ELR (cell line): Measurements from ENCODE around the gene GNGT1.

ENCODE experiments used
- DNase-seq: peaks from one replicate; pipeline ENCODE4 v3.0.0-alpha.2; 2015; ENCODE audit warnings: low read depth

The GNGT1 gene

DNA sequence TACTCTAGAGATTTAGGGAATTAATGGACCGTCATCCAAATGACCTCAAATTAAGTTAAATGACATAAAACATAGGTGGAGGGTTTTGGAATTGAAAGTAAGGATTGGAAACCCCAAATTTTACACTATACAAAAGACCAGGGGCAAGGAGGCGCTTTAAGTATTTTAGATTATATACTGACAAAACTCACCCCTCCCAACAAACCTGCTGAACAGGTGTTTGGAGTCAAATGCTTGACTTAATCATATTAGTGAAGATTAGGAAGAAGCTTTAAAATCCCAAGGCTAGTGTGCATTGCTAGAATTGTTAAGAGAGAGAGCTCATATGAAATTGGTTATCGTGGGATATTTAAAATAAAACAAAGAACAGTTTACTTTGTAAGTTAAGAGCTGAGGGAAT, at the start of gene GNGT1:
Gene GNGT1, plus strand, starts transcription at position 301 of the 400 bp plus-strand sequence. CDS start 180 bp downstream, outside the sequence.
- no peak for DNase-seq

GRCh38 chr7:93858857-93859256, 47.5 kb upstream of the GNGT1 start:
- DNase-seq, result no peak

GRCh38 chr7:93860261-93860660, 46.1 kb upstream of the GNGT1 start:
- no peak for DNase-seq

DNA sequence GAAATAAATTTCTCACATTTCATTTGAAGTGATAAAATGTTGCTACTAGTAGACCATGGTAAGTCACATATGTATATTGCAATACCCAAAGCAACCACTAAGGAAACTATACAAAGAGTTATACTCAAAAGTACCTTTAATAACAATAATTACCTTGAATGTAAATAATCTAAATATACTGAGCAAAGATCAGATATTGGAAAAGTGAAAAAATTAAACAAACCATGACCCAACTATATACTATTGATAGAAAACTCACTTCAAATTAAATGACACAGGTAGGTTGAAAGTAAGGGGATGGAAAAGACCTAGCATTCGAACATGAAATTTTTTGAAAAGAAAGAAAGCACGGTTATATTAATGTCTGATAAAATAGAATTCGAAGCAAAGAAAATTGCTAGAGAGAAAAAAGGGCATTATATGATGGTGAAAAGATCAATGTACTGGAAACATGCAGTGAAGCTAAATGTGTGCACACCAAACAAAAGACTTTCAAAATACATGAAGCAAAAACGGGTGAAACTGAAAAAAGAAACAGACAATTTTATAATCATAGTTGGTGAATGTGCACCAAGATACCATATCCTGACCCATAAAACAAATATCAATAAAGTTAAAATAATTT, 44.9 kb upstream of the GNGT1 start:
- no peak for DNase-seq

GRCh38 chr7:93862651-93863050, 43.7 kb upstream of the GNGT1 start:
- DNase-seq, result no peak

- no peak for DNase-seq
Observed at GRCh38 chr7:93866886-93867285, 39.5 kb upstream of the GNGT1 start.

DNA sequence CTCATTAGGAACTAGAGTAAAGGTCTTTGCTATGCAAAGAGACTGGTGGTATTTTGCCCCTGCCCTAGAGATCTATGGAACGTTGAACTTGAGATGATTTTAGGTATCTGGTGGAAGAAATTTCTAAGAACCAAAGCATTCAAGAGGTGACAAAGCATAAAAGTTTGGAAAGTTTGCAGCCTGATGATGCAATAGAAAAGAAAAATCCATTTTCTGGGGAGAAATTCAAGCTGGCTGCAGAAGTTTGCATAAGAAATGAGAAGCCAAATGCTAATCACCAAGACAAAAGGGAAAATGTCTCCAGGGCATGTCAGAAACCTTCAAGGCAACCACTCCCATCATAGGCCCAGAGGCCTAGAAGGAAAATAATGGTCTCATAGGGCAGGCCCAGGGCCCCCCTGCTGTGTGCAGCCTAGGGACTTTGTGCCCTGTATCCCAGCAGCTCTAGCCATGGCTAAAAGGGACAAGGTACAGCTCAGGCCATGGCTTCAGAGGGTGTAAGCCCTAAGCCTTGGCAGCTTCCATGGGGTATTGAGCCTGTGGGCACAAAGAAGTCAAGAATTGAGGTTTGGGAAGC, 32.3 kb upstream of the GNGT1 start:
- DNase-seq, result no peak

- DNase-seq, result no peak
Observed at GRCh38 chr7:93877742-93878141, 28.6 kb upstream of the GNGT1 start.

GRCh38 chr7:93879356-93879755, 27.0 kb upstream of the GNGT1 start:
- no peak for DNase-seq

GRCh38 chr7:93882468-93882867, 23.9 kb upstream of the GNGT1 start:
- DNase-seq, result no peak

DNA sequence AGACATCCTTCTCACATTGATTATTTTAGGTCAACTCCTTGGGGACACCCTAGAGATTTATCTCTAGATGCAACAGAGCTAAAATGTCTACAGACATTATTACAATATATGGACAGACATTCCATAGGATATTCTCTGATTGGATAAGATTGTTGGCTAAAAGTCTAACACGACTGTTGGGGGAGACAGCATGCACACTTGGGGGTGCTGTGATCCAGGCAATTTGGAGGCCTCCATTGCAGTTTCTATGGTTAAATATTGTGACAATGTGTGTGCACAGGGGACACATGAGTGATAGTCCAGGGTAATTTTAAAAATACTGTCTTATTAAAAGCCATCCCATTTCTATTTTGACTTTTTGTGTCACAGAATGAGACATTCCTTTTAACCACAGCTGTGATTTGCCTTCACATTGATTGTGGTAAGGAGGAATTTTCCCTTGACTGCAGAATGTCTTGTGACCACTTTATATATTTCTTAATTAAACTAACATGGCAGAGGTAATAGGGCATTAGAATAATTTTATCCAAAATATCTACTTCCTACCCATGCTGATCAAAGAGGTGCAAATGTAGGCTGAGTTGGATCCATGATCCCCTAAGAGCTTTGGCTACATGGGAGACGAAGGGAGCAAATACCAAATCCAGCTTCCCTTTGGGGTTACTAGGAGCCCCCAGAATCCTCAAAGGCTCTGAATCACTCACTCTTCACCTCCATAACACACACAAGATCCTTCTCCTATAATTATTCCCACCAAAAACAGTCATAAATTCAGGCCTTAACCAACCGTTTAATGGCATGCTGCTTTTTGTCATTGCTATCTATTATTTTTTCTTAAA, 23.1 kb upstream of the GNGT1 start:
- no peak for DNase-seq

DNA sequence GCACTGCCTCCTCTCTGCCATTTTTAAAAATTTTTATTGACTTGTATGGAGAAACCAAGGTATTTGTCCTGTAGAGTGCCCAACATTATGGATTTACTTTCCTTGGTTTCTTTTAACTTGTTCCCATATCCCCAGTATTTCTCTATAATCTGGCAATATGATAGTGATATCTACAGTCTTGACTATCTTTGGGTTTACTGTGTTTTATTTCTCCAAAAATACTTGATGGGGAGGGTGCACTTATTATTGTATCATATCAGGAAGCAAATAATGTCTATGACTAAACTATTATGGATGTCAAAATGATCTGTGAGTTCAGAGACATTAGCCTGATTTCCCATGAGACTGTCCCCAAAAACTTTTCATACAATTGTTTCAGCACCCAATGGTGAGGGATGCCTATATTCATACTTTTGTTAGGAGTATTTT, 22.4 kb upstream of the GNGT1 start:
- DNase-seq, result no peak

- DNase-seq, result no peak
Observed at GRCh38 chr7:93884541-93884940, 21.8 kb upstream of the GNGT1 start.

GRCh38 chr7:93889261-93889660, 17.1 kb upstream of the GNGT1 start:
- peak; percentile 81 for DNase-seq

DNA sequence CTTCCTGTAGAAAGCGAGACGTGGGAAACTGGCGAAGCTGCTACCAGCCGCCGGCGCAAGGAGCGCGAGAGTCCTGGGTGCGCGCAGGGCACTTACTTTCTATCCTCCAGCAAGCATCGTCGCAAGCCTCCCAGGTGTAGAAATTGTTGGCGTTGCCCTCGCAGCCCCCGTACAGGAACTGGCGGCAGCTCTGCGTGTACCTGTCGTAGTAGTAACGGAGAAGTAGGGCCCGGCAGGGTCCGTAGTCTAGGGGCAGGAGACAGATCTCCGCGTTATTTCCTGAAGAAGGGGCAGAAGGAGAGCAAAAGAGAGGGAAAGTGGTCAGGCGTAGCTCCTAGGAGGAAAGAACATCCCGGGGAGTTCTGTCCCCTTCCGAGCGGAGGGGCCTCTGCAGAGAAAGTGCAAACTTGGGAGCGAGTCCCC, 16.3 kb upstream of the GNGT1 start:
- DNase-seq, result peak; percentile 53

DNA sequence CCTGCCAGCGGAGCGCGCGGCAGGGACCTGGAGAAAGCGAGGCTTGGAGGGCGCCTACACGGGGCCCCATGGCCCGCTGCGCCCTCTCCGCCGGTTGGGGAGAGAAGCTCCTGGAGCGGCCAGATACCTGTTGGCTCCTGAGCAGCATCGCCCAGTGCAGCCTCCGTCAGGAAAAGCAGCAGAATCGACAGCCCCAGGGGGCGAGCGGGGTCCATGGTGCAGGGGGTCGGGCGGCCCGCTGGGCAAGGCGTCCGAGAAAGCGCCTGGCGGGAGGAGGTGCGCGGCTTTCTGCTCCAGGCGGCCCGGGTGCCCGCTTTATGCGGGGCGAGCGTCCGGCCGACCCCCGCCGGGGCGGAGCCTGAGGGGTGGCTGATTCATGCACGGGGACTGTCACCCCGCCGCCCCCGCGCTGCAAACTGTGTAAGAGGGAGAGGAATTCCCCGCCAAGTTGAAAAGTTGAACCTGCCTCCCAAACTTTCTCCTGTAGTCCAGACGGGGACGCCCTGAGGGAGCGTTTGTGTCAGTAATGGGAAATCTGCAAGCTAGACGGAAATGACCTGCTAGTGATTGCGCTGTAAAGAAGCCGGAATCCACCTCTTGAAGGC, 15.8 kb upstream of the GNGT1 start, which contains the start of gene TFPI2:
Gene TFPI2, minus strand, starts transcription at position 290 of the 605 bp plus-strand sequence. Its CDS starts 75 bp downstream, at position 215.
- peak; percentile 87 for DNase-seq

DNA sequence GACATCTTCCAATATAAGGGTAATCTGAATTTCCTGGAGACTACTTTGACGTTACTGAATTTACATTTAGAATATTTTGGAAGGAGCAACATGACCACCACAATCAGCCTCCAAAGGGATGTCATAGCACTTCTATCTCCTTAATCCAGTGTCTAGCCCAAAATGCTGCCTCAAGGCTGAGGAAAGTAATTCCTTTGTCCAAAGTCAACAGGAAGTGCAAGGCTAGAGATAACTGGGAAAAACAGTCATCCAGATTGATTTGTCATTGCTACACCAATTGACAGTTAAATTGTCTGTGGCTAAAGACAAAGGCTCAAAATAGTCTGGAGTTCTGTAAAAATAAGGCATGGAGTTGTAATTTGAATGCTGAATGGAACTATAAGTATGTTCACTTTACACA, 11.9 kb upstream of the GNGT1 start:
- peak; percentile 44 for DNase-seq

DNA sequence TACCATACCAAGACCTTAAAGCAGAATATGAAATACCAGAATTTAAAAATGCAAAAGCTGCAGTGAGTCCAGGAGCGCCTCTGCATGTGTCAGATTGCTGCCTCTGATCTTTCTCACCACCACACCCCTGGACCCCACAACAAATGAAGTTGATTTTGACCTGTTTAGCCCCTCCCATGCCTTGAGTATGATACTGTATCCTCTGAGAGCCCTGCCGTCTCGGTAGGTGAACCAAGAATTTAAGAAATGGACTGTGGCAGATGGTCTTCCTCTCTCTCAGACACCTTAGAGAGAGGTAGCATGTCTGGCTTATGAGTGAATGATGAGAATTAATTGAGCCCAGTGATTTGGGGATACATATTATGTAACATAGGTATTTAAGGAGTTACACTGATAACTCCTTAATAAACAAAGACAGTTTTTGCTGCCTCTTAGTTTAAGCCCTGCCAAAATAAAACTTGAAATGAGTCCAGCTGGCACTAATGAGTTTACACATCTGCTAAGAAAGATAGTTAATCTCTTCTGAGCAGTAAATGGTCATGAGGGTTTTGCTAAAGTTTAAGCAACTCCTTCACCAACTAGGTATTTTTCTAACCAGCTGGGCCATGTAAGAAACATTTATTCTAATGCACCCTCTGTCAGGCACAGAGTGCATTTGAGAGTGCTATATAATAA, 11.3 kb upstream of the GNGT1 start:
- no peak for DNase-seq

DNA sequence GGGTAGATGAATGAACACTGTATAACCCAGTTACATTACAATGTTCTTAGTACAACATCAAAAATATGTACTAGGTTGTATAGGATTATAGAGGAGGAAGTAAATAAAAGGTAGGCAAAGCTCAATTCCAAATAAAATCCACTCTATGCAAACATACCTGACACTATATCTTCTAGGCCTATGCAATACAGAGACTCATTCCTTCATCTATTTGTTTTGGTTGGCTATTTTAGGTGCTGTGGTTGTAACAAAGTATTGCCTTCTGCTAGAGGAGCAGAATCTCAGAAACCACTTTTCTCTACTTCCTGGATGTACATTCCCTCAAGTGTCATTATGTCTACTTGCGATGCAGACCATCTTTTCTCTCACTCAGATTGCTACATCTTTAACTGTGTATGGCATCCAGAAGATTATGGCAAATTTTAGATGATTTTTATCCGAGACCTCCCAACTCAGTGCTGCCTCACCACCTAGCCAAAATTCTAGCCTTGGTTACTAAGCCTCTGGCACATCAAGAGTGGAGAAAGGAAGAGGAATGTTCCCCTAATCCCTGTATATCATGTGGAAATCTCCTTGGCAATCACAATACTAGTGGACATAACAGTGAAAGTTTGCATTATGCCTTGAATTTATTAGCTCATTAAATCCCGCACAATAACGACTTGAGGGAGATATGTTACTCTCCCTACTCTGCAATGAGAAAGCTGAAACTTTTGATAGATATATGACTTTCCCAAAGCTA, 10.3 kb upstream of the GNGT1 start:
- DNase-seq, result no peak

DNA sequence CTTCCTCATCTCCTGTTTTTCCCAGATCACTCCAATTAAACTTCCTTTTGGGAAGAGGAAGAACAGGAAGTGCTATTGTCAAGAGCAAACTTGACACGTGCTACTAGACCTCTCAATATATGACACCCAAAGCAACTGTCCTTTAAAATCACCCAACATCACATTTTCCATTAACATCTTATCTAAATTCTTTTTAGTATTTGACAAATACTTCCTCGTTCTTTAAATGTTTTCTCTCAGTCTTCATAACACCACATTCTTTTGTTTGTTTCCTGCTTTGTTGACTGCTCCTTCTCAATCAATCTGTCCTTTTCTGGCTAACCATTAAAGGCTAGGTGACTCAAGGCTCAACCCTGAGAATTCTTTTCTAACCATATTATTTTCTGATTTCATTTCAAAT, 8.7 kb upstream of the GNGT1 start:
- DNase-seq, result no peak

DNA sequence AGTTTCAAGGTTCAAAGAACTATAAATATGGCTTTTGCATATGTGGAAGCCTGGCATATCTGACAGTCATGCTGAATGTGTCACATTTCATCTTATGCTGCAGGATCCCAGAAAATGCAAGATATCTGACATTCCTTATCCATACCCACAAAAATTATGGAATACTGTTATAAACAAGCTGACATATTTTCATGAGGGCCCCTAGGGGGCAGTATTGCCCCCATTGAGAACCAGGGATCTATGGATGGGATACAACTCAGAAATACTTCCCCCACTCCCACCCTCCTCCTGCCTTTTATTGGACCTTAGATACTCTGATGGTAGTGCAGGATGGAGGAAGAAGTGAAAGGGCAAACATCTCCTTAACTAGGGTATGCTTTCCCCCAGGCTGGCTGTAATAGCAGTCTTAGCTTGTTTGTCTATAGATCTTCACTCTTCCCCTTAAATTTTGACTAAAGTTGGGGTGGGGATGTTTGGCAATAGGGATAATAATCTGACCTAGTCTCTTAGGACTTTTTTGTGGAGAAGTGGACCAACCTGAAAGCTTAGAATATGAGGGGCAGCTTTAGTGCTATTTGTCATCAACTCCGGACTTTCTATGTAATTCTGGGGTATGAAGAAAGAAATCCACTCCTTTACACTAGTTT, 3.5 kb upstream of the GNGT1 start:
- peak; percentile 61 for DNase-seq
